K562 (cell line): Measurements from ENCODE around the gene ZNF473. TPM values are rescaled to one million over a fixed set of nuclear protein-coding genes. Genes with fewer than 3 reads are reported as not detected.

Source experiments
- C11orf30 ChIP-seq: fragments of 450-650 bp; IDR thresholded peaks from 2 replicates; pipeline ENCODE4 v1.6.1; 2016; ENCODE audit warnings: low read depth, mild to moderate bottlenecking
- CTBP1 ChIP-seq: fragments of 450-650 bp; IDR thresholded peaks from 2 replicates; pipeline ENCODE4 v1.6.1; 2016; ENCODE audit warnings: borderline replicate concordance
- DNMT1 ChIP-seq: fragments of 450-650 bp; IDR thresholded peaks from 2 replicates; pipeline ENCODE4 v1.6.1; 2016; ENCODE audit warnings: antibody characterized with exemption, mild to moderate bottlenecking
- ESRRB ChIP-seq: fragments of 250-450 bp; sonication (Bioruptor Pico); IDR thresholded peaks from 2 replicates; pipeline ENCODE4 v1.5.0; 2020; ENCODE audit warnings: mild to moderate bottlenecking, moderate library complexity, borderline replicate concordance
- HCFC1 ChIP-seq: IDR thresholded peaks from 2 replicates; pipeline ENCODE4 v1.6.1; 2012; ENCODE audit warnings: low read depth, low read length, improper control_type of control experiment
- HDAC1 ChIP-seq, 2 experiments: fragments of 450-650 bp; IDR thresholded peaks; 2 replicates each; pipeline ENCODE4 v1.6.1; 2016 to 2017; ENCODE audit warnings: inconsistent platforms in 1 of 2, mild to moderate bottlenecking in 1 of 2, moderate library complexity in 1 of 2
- JUND ChIP-seq, 2 experiments: IDR thresholded peaks; 2 replicates in 1 of 2; 3 replicates in 1 of 2; pipeline ENCODE4 v1.6.1; 2011; ENCODE audit warnings: borderline replicate concordance in 2 of 2, low read depth in 2 of 2, low read length in 2 of 2, improper control_type of control experiment in 1 of 2, missing biosample characterization in 1 of 2, missing genetic modification characterization in 1 of 2, missing genetic modification reagents in 1 of 2
- KAT8 ChIP-seq: fragments of 450-650 bp; IDR thresholded peaks from 2 replicates; pipeline ENCODE4 v1.6.1; 2016; ENCODE audit warnings: low read depth, mild to moderate bottlenecking
- MXI1 ChIP-seq: IDR thresholded peaks from 2 replicates; pipeline ENCODE4 v1.6.1; 2011; ENCODE audit warnings: low read depth, mild to moderate bottlenecking, improper control_type of control experiment, low read length
- PHB2 ChIP-seq: fragments of 450-650 bp; IDR thresholded peaks from 2 replicates; pipeline ENCODE4 v1.6.1; 2017; ENCODE audit warnings: low read depth
- STAT5A ChIP-seq: IDR thresholded peaks from 2 replicates; pipeline ENCODE4 v1.6.1; 2012; ENCODE audit warnings: low read length, inconsistent platforms, borderline replicate concordance
- ZEB2 ChIP-seq: fragments of 450-650 bp; IDR thresholded peaks from 2 replicates; pipeline ENCODE4 v1.6.1; 2016
- ZNF431 ChIP-seq: sonication (generic); formaldehyde crosslinking; IDR thresholded peaks from 2 replicates; pipeline ENCODE4 v1.8.0; 2022; ENCODE audit warnings: mild to moderate bottlenecking, missing genetic modification reagents
- polyA plus RNA-seq, 8 experiments: library from polyadenylated mRNA; depleted of rRNA in 4 of 8; stranded (reverse) in 5 of 8; unstranded in 3 of 8; fragments of >200 nt; fragmentation: Nextera tagmentation in 2 of 8; fragmentation: Illumina TruSeq in 1 of 8; extraction: Ambion mirVana in 2 of 8; extraction: Trizol in 1 of 8; gene quantifications; 2 replicates each; pipeline versions ENCODE4 v1.2.1 to v1.2.3, GENCODE V29; 2011 to 2014; ENCODE audit warnings: inconsistent platforms in 1 of 8, missing spikeins in 1 of 8
- total RNA-seq, 7 experiments: library from RNA; depleted of rRNA in 6 of 7; stranded (reverse); fragments of >200 nt in 6 of 7; fragmentation: Illumina TruSeq in 2 of 7; extraction: Trizol in 2 of 7; gene quantifications; 2 replicates each; pipeline versions ENCODE4 v1.2.1 to v1.2.3, GENCODE V29; 2011 to 2021; ENCODE audit warnings: low replicate concordance in 1 of 7
- TF ChIP-seq, protein P1 (sequence below): sonication (generic); formaldehyde crosslinking; IDR thresholded peaks from 2 replicates; pipeline ENCODE4 v1.8.0; 2022; ENCODE audit warnings: mild to moderate bottlenecking, missing genetic modification reagents
- TF ChIP-seq, protein P2 (sequence below): sonication (generic); formaldehyde crosslinking; IDR thresholded peaks from 2 replicates; pipeline ENCODE4 v1.8.0; 2022; ENCODE audit warnings: mild to moderate bottlenecking, missing genetic modification reagents
- TF ChIP-seq, protein P3 (sequence below), 2 experiments: fragments of 450-650 bp in 1 of 2; sonication (generic) in 1 of 2; formaldehyde crosslinking in 1 of 2; IDR thresholded peaks; 2 replicates each; pipeline versions ENCODE4 v1.7.1 to v1.9.0; 2016 to 2022; ENCODE audit warnings: inconsistent platforms in 1 of 2, mild to moderate bottlenecking in 1 of 2, missing genetic modification reagents in 1 of 2

Gene ZNF473
- total and polyA plus RNA-seq, 9 of the 15 experiments (the other 6 are each of a cell fraction or from before 2014, with no cell fraction given) = 8.2 to 34.0 (median 28.5) TPM

DNA sequence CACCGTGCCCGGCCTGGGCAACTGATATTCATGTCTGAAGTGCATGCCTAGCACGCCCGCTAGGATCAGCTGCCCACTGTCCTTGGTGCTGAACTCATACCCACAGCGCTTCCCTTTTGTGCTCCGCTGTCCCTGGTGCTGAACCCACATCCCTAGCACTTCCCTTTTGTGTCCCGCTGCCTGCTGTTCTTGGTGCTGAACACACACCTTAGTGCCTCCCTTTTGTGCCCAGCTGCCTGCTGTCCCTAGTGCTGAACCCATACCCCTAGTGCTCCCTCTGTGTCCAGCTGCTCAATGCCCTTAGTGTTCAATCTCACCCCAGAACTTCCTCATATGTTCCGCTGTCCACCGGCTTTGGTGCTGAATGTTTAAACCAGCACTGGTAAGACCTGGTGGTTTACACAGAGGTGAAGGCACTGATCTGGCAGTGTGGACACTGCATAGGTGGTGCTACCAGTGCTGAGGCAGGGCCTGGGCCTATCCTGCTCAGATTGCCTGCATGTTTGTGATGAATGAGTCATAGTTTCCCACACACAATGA lies 38.6 kb upstream of the ZNF473 start (continued):
- TF ChIP-seq MXI1 (peak; percentile 99), ESRRB (no peak), DNMT1 (0 out of 2 replicates have a peak, but pooled peaks have one; percentile 61), STAT5A (peak; percentile 73), HDAC1 (IDR thresholded peaks at IDR 0.05) (peak; percentile 100), PHB2 (no peak; the same call in 1 of the 2 replicates), KAT8 (no peak), HCFC1 (peak; percentile 68), ZNF431 (CRISPR knock-in tag) (peak; percentile 97), ZEB2 (0 out of 2 replicates have a peak, but pooled peaks have one; percentile 30), JUND (IDR thresholded peaks at IDR 0.05; ENCODE audit: borderline replicate concordance, low read depth, low read length) (peak; percentile 39; the same call in 1 of the 2 replicates), JUND (tag; IDR thresholded peaks at IDR 0.05; ENCODE audit: borderline replicate concordance, low read depth, low read length) (peak; percentile 94; the same call in 2 of the 3 replicates), C11orf30 (no peak), CTBP1 (peak; percentile 95)
- TF ChIP-seq, protein P1, sequence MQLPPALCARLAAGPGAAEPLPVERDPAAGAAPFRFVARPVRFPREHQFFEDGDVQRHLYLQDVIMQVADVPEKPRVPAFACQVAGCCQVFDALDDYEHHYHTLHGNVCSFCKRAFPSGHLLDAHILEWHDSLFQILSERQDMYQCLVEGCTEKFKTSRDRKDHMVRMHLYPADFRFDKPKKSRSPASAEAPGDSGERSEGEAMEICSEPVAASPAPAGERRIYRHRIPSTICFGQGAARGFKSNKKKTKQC (CRISPR knock-in tag) = peak; percentile 100
- TF ChIP-seq, protein P2, sequence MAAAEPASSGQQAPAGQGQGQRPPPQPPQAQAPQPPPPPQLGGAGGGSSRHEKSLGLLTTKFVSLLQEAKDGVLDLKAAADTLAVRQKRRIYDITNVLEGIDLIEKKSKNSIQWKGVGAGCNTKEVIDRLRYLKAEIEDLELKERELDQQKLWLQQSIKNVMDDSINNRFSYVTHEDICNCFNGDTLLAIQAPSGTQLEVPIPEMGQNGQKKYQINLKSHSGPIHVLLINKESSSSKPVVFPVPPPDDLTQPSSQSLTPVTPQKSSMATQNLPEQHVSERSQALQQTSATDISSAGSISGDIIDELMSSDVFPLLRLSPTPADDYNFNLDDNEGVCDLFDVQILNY (CRISPR knock-in tag) = peak; percentile 100
- TF ChIP-seq, protein P3, sequence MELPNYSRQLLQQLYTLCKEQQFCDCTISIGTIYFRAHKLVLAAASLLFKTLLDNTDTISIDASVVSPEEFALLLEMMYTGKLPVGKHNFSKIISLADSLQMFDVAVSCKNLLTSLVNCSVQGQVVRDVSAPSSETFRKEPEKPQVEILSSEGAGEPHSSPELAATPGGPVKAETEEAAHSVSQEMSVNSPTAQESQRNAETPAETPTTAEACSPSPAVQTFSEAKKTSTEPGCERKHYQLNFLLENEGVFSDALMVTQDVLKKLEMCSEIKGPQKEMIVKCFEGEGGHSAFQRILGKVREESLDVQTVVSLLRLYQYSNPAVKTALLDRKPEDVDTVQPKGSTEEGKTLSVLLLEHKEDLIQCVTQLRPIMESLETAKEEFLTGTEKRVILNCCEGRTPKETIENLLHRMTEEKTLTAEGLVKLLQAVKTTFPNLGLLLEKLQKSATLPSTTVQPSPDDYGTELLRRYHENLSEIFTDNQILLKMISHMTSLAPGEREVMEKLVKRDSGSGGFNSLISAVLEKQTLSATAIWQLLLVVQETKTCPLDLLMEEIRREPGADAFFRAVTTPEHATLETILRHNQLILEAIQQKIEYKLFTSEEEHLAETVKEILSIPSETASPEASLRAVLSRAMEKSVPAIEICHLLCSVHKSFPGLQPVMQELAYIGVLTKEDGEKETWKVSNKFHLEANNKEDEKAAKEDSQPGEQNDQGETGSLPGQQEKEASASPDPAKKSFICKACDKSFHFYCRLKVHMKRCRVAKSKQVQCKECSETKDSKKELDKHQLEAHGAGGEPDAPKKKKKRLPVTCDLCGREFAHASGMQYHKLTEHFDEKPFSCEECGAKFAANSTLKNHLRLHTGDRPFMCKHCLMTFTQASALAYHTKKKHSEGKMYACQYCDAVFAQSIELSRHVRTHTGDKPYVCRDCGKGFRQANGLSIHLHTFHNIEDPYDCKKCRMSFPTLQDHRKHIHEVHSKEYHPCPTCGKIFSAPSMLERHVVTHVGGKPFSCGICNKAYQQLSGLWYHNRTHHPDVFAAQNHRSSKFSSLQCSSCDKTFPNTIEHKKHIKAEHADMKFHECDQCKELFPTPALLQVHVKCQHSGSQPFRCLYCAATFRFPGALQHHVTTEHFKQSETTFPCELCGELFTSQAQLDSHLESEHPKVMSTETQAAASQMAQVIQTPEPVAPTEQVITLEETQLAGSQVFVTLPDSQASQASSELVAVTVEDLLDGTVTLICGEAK (IDR thresholded peaks at IDR 0.05) = peak; percentile 99
- TF ChIP-seq, protein P3 (CRISPR knock-in tag; IDR thresholded peaks at IDR 0.05) = peak; percentile 94
